ENCODE measurements around the gene PEX10.

PEX10 gene

DNA sequence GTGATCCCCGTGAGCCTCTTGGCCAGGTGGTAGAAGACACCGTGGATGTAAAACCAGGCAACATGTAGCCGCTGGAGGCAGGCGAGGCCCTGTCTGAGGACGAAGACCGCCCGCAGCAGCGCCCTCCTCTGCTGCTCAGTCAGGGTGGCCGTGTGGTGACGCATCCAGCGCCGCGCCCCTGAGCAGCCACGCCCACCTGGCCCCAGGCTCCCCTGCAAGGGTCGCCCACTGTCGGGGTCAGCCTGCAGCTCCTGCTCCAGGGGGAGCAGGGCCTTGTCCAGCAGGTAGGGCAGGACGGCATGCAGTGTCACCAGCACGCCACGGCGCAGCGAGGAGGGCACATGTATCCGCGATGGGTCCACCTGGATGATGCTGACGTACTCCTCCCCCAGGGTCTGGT, 3.9 kb downstream of the PEX10 start:
- TF ChIP-seq CTCF (conservative IDR thresholded peaks at IDR 0.05; ENCODE audit: control insufficient read depth, insufficient read depth, low read depth, low read length): no peak
- no peak overlapping the region for H3K4me3 ChIP-seq (ENCODE audit: control insufficient read depth, low read depth, low read length)
- no peak for DNase-seq (ENCODE audit: low read depth)

DNA sequence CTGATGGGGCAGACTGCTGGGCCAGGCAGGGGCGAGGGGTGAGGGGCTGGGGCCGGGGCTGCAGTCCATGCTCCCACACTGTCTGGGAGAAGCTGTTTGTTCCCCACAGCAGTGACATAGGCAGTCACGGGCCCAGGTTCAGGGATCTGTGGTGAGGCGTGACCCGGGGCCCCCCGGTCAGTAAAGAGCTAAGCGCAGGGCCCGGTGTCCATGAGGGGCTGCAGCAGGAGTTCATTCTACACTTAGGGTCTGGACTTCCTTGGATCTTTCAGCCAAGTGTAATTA, 4.4 kb downstream of the PEX10 start:
- DNase-seq (ENCODE audit: low read depth): no peak
- H3K4me3 ChIP-seq (ENCODE audit: control insufficient read depth, low read depth, low read length): no peak overlapping the region
- no peak for TF ChIP-seq CTCF (conservative IDR thresholded peaks at IDR 0.05; ENCODE audit: control insufficient read depth, insufficient read depth, low read depth, low read length)

DNA sequence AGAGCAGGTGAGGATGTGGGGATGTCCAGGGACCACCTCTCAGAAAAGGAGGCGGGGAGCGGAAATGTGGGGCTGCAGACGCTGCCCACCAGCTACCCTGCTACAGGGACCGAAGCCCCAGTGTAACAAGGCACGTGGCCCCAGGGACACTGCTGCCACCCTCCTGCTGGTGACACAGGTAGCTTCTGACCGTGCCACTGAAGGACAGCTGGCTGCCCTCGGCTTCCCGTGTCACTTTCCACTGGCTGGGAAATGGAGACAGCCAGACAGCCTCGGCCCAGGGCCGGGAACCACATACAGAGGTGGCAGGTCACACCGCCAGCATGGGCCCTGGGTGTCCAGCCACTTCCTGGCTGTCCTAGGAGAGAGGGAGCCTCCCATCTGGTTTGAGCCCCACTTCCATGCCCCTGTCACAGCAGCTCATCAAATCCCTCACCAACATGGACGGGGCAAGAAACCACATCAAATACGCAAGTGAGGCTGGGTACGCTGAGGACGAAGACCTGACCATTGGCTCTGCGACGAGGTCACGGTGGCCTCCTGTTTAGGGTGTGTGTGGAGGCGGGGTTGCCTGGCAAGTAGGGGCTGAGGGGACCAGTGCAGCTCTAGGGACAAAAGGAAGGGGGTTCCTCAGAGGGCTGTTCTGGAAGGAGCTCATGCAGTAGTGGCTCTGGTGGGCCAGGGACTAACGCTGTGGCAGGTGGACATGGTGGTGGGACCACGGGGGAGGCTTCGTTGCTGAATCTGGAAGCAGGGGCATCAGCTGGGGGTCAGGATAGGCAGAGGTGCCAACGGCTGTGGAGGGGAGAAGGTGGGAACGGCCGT, 5.0 kb downstream of the PEX10 start:
- no peak overlapping the region for H3K4me3 ChIP-seq (ENCODE audit: control insufficient read depth, low read depth, low read length)
- DNase-seq (ENCODE audit: low read depth): no peak
- no peak for TF ChIP-seq CTCF (conservative IDR thresholded peaks at IDR 0.05; ENCODE audit: control insufficient read depth, insufficient read depth, low read depth, low read length)

GRCh38 chr1:2406451-2407041, 5.8 kb downstream of the PEX10 start:
- peak; percentile 4 for TF ChIP-seq CTCF (conservative IDR thresholded peaks at IDR 0.05; ENCODE audit: control insufficient read depth, insufficient read depth, low read depth, low read length)
- DNase-seq (ENCODE audit: low read depth): no peak
- no peak overlapping the region for H3K4me3 ChIP-seq (ENCODE audit: control insufficient read depth, low read depth, low read length)

DNA sequence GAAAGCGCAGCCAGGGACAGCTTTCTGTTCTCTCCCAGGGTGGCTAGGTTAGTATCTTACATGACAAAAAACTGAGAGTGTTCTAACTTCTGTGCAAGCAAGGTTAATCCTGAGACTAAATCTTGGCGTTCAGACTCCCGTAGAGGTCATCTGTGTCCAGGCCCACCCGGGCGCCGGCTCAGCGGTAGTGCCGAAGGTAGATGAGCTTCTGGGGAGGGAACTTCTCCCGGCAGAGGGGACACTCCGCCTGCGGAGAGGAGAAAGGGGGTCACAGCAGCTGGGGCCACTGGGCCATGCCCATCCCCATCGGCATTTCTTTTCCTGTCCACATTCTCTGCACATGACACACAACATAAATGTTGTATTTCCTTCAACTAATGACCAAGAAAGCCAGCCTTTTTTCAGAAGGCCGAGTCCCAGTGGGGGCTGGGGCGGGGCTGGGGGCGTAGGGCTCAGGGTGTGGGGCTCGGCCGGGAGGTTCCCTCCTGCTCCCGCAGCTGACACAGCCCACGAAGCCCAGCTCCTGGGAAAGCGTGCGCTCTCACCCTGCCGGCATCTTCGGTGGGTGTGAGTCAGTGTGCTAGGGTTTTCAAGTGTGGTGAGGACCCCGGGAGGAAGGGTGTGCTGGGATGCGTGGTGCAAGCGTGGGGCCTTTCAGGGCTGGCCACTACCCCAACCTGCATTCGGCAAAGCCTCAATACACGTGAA, 6.6 kb downstream of the PEX10 start:
- no peak for TF ChIP-seq CTCF (conservative IDR thresholded peaks at IDR 0.05; ENCODE audit: control insufficient read depth, insufficient read depth, low read depth, low read length)
- peak; percentile 29 for DNase-seq (ENCODE audit: low read depth)
- H3K4me3 ChIP-seq (ENCODE audit: control insufficient read depth, low read depth, low read length): no peak overlapping the region

- DNase-seq (ENCODE audit: low read depth): peak; percentile 38
- TF ChIP-seq CTCF (conservative IDR thresholded peaks at IDR 0.05; ENCODE audit: control insufficient read depth, insufficient read depth, low read depth, low read length): no peak
Measured at GRCh38 chr1:2404890-2405511, 7.4 kb downstream of the PEX10 start.

More at GRCh38 chr1:2404890-2405511, 7.4 kb downstream of the PEX10 start:
- no peak overlapping the region for H3K4me3 ChIP-seq (ENCODE audit: control insufficient read depth, low read depth, low read length)
